Bronchial epithelial cell (primary cell): ENCODE measurements around the gene PPM1K. TPM values are rescaled to one million over a fixed set of nuclear protein-coding genes. Genes with fewer than 3 reads are reported as not detected.
A peak's percentile ranks its signal among the peaks of the same experiment; 100 is the strongest.

Source experiments
- DNase-seq: peaks from one replicate; pipeline ENCODE4 v3.0.0-alpha.2; 2010; ENCODE audit warnings: low read depth
- FAIRE-seq: peaks from 2 replicates; lab custom pipeline; 2011; peaks lifted over from hg19 to GRCh38; lab: Jason Lieb, UNC
- H3K27me3 ChIP-seq: 2 replicates; pipeline ENCODE4 v1.5.1; 2011; ENCODE audit warnings: low read length; ENCODE audit not compliant: control insufficient read depth, insufficient read depth
- H3K36me3 ChIP-seq: 2 replicates; pipeline ENCODE4 v1.5.1; 2011; ENCODE audit warnings: low read length; ENCODE audit not compliant: control insufficient read depth, insufficient read depth
- H3K4me3 ChIP-seq: 2 replicates; pipeline ENCODE4 v1.5.1; 2011; ENCODE audit warnings: mild to moderate bottlenecking, low read depth, low read length, control low read depth
- CTCF ChIP-seq: IDR thresholded peaks from 2 replicates; pipeline ENCODE4 v1.5.1; 2011; ENCODE audit warnings: mild to moderate bottlenecking, moderate library complexity, low read length, control low read depth, inconsistent platforms; ENCODE audit not compliant: insufficient read depth, severe bottlenecking
- total RNA-seq: library from RNA; depleted of rRNA; stranded (reverse); fragments of >200 nt; gene quantifications from 2 replicates; pipeline ENCODE4 v1.2.1, GENCODE V29; 2014

The PPM1K gene
- total RNA-seq, 1 donor from 2014 or later: 9.5 TPM

GRCh38 chr4:88230969-88231771 is 53.2 kb downstream of the PPM1K start:
- no peak for FAIRE-seq
- no peaks in the 10 kb centered on the region for H3K27me3 ChIP-seq
- DNase-seq: no peak
- TF ChIP-seq CTCF: no peak
- no peak overlapping the region for H3K4me3 ChIP-seq
- no peaks in the 10 kb centered on the region for H3K36me3 ChIP-seq

GRCh38 chr4:88230461-88230891 is 53.9 kb downstream of the PPM1K start:
- Histone ChIP-seq H3K27me3 (no peaks in the 10 kb centered on the region), H3K4me3 (no peak overlapping the region), H3K36me3 (no peaks in the 10 kb centered on the region)
- no peak for TF ChIP-seq CTCF
- DNase-seq (no peak), FAIRE-seq (no peak)

DNA sequence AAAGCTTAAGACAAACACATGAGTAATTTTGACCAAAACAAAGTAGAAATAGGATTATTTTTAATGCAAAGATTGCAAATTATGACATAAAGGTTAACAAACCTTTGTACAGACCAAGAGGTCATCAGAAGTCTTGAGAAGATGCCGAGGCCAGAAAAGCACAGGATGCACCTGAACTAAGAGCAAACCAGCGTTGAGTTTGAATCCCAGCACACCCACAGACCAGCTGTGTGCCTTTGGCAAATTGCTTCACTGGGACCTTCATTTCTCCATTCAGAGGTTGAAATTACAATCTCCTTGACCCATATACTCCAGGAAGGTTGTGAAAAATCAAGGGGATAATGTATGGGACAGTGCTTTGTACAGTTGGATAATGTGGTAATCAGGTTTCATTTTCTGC is 56.6 kb downstream of the PPM1K start:
- H3K27me3 ChIP-seq: no peaks in the 10 kb centered on the region
- H3K36me3 ChIP-seq: no peaks in the 10 kb centered on the region
- no peak for TF ChIP-seq CTCF
- no peak overlapping the region for H3K4me3 ChIP-seq
- DNase-seq: no peak
- no peak for FAIRE-seq

DNA sequence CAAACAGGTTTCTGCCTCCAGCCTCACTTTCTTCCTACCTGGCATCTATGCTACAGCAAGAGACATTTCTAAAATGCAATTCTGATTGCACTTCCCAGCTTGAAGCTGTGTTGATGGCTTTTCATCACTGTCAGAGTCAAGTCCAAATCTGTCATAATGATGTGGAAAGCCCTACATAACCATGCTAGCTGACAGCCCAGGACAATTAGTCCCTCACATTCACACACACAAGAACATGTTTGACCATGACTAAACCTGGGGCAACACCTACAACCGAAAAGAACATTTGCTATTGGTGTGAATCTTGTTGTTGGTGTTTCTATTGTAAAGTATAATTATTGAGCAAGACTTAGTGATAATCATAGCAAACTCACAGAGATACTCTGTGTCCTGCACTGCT is 58.2 kb downstream of the PPM1K start:
- no peak for TF ChIP-seq CTCF
- H3K27me3 ChIP-seq: no peaks in the 10 kb centered on the region
- DNase-seq (peak; percentile 56), FAIRE-seq (no peak)
- H3K4me3 ChIP-seq: no peak overlapping the region
- no peaks in the 10 kb centered on the region for H3K36me3 ChIP-seq

- no peaks in the 10 kb centered on the region for H3K36me3 ChIP-seq
- no peak for TF ChIP-seq CTCF
- no peak overlapping the region for H3K4me3 ChIP-seq
- DNase-seq (no peak), FAIRE-seq (no peak)
- H3K27me3 ChIP-seq: no peaks in the 10 kb centered on the region
These were observed 58.9 kb downstream of the PPM1K start for GRCh38 chr4:88225232-88226105.
